ENCODE data around the gene CCT8L2. TPM values are rescaled to one million over a fixed set of nuclear protein-coding genes. Genes with fewer than 3 reads are reported as not detected.
"Not testable (repeated sequence)": the region's sequence is repeated elsewhere in the genome, so short reads cannot be mapped to it uniquely, and the experiment has no call there.

CCT8L2 gene
- total and polyA plus RNA-seq, 8 donors = not detected

GRCh38 chr22:16586991-16587390 lies 5.6 kb downstream of the CCT8L2 start:
- 49 to 69% (median 62%) methylated on average over 3 of the region's 3 CpGs for WGBS, 5 donors
- intact Hi-C loops (cut with DNase I; ENCODE audit: low total_unique reads) = no loop called here
- no peaks in the 10 kb centered on the region for H3K36me3 ChIP-seq
- no peak overlapping the region for H3K4me3 ChIP-seq
- H3K9me3 ChIP-seq = peaks cover 0 to 4% (median 0%) of the 10 kb centered on the region in 4 donors
- no peaks in the 10 kb centered on the region for H3K27me3 ChIP-seq
- TF ChIP-seq CTCF (IDR thresholded peaks at IDR 0.05) = no peak
- no peak for TF ChIP-seq POLR2AphosphoS5 (IDR thresholded peaks at IDR 0.05)
- TF ChIP-seq EP300 (IDR thresholded peaks at IDR 0.05) = no peak
- no peak for TF ChIP-seq POLR2A (IDR thresholded peaks at IDR 0.05)
- DNase-seq = no peak
- no peaks in the 10 kb centered on the region for H3K4me1 ChIP-seq
- H3K27ac ChIP-seq = no peak overlapping the region

GRCh38 chr22:16586170-16586569 lies 6.4 kb downstream of the CCT8L2 start:
- intact Hi-C loops (cut with DNase I; ENCODE audit: low total_unique reads) = no loop called here
- Histone ChIP-seq H3K27me3 (no peaks in the 10 kb centered on the region), H3K27ac (no peak overlapping the region), H3K4me3 (no peak overlapping the region), H3K4me1 (no peaks in the 10 kb centered on the region), H3K9me3 (no peaks in the 10 kb centered on the region), H3K36me3 (no peaks in the 10 kb centered on the region)
- DNase-seq = no peak
- 69 to 84% (median 84%) methylated on average over 2 of the region's 2 CpGs for WGBS, 5 donors
- TF ChIP-seq CTCF (IDR thresholded peaks at IDR 0.05) (no peak), POLR2A (IDR thresholded peaks at IDR 0.05) (no peak), EP300 (IDR thresholded peaks at IDR 0.05) (no peak), POLR2AphosphoS5 (IDR thresholded peaks at IDR 0.05) (no peak)

GRCh38 chr22:16580872-16581271 lies 11.7 kb downstream of the CCT8L2 start:
- intact Hi-C loops (cut with DNase I; ENCODE audit: low total_unique reads); H3K9me3 ChIP-seq; DNase-seq; H3K4me1 ChIP-seq; H3K27me3 ChIP-seq; H3K4me3 ChIP-seq; H3K36me3 ChIP-seq; H3K27ac ChIP-seq: not testable (repeated sequence)
- 67 to 88% (median 83%) methylated on average over 1 of the region's 2 CpGs for WGBS, 5 donors

GRCh38 chr22:16569240-16569834 lies 23.3 kb downstream of the CCT8L2 start:
- H3K4me1 ChIP-seq; intact Hi-C loops (cut with DNase I; ENCODE audit: low total_unique reads); H3K27ac ChIP-seq; H3K36me3 ChIP-seq; H3K4me3 ChIP-seq; DNase-seq; H3K27me3 ChIP-seq: not testable (repeated sequence)
- WGBS, 5 donors = 84 to 91% (median 85%) methylated on average over 2 of the region's 2 CpGs
- H3K9me3 ChIP-seq = peaks cover 0 to 40% (median 0%) of the 10 kb centered on the region in 4 donors

GRCh38 chr22:16568425-16568758 lies 24.2 kb downstream of the CCT8L2 start:
- H3K36me3 ChIP-seq = no peaks in the 10 kb centered on the region
- WGBS, 5 donors = 67 to 79% (median 73%) methylated on average over 6 of the region's 6 CpGs

GRCh38 chr22:16567617-16568424 lies 24.8 kb downstream of the CCT8L2 start:
- 70 to 84% (median 81%) methylated on average over 8 to 13 of the region's 13 CpGs for WGBS, 5 donors
- H3K4me1 ChIP-seq; H3K4me3 ChIP-seq; intact Hi-C loops (cut with DNase I; ENCODE audit: low total_unique reads); H3K36me3 ChIP-seq; H3K27me3 ChIP-seq; DNase-seq; H3K27ac ChIP-seq: not testable (repeated sequence)
- peaks cover 0 to 47% (median 0%) of the 10 kb centered on the region in 4 donors for H3K9me3 ChIP-seq

More at GRCh38 chr22:16568425-16568758, 24.2 kb downstream of the CCT8L2 start:
- TF ChIP-seq CTCF (IDR thresholded peaks at IDR 0.05) = no peak
- TF ChIP-seq EP300 (IDR thresholded peaks at IDR 0.05) = no peak
- TF ChIP-seq POLR2AphosphoS5 (IDR thresholded peaks at IDR 0.05) = no peak
- TF ChIP-seq POLR2A (IDR thresholded peaks at IDR 0.05) = no peak
- H3K4me3 ChIP-seq = no peak overlapping the region
- no peak for DNase-seq
- no peak overlapping the region for H3K27ac ChIP-seq
- intact Hi-C loops (cut with DNase I; ENCODE audit: low total_unique reads) = no loop called here
- no peaks in the 10 kb centered on the region for H3K4me1 ChIP-seq
- no peaks in the 10 kb centered on the region for H3K27me3 ChIP-seq
- peaks cover 0 to 47% (median 0%) of the 10 kb centered on the region in 4 donors for H3K9me3 ChIP-seq

- H3K36me3 ChIP-seq; H3K4me3 ChIP-seq; H3K4me1 ChIP-seq; DNase-seq; H3K27me3 ChIP-seq; H3K27ac ChIP-seq; intact Hi-C loops (cut with DNase I; ENCODE audit: low total_unique reads): not testable (repeated sequence)
- H3K9me3 ChIP-seq = peaks cover 0 to 47% (median 0%) of the 10 kb centered on the region in 4 donors
- 60 to 82% (median 79%) methylated on average over 5 to 7 of the region's 7 CpGs for whole genome bisulfite sequencing, 5 donors
Measured at GRCh38 chr22:16566421-16567151, 26.0 kb downstream of the CCT8L2 start.
